ENCODE results near the gene INTS1.
"Not testable (repeated sequence)": the region's sequence is repeated elsewhere in the genome, so short reads cannot be mapped to it uniquely, and the experiment has no call there.

Gene INTS1

DNA sequence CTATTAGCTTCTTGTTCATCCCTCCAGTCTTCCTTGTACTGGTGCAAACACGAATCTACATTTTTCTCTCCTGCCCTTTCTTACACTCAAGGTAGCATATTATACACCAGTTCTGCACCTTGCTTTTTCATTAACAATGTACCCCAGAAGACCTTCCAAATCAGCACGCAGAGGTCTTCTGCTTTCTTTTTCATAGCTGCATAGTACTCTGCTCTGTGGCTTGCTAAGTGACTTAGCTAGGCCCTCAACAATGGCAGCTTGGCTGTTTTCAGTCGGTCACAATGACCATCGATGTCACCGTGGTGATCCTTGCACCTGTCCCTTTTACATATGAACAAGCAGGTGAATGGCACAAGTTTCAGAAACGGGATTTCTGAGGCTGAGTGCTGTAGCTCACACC is 21.2 kb upstream of the INTS1 start:
- TF ChIP-seq, protein P1, sequence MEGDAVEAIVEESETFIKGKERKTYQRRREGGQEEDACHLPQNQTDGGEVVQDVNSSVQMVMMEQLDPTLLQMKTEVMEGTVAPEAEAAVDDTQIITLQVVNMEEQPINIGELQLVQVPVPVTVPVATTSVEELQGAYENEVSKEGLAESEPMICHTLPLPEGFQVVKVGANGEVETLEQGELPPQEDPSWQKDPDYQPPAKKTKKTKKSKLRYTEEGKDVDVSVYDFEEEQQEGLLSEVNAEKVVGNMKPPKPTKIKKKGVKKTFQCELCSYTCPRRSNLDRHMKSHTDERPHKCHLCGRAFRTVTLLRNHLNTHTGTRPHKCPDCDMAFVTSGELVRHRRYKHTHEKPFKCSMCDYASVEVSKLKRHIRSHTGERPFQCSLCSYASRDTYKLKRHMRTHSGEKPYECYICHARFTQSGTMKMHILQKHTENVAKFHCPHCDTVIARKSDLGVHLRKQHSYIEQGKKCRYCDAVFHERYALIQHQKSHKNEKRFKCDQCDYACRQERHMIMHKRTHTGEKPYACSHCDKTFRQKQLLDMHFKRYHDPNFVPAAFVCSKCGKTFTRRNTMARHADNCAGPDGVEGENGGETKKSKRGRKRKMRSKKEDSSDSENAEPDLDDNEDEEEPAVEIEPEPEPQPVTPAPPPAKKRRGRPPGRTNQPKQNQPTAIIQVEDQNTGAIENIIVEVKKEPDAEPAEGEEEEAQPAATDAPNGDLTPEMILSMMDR (conservative IDR thresholded peaks at IDR 0.05) = no peak
- H3K27ac ChIP-seq = no peak overlapping the region

- TF ChIP-seq, protein P1 (conservative IDR thresholded peaks at IDR 0.05) = no peak
- H3K27ac ChIP-seq = no peak overlapping the region
These were observed 19.7 kb upstream of the INTS1 start for GRCh38 chr7:1523844-1524243.

DNA sequence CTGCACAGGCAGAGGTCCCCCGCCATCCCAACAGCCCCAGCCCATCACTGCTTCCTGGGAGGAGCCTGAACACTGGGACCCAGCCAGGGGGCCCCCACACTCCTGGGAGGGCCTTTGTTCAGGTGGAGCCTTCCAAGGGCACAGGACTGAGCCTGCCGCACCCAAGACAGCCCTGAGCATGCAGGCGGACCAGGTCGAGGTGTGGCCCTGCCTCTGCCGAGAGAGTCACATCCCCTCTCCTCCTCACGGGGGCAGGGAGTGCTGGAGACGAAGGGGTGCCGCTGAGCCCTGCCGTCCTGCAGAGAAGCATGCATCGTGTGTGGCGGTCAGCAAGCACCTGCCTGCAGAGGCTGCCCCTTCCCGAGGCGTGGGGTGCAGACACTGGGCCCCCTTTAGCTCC is 19.0 kb upstream of the INTS1 start:
- TF ChIP-seq, protein P1 (conservative IDR thresholded peaks at IDR 0.05) = no peak

DNA sequence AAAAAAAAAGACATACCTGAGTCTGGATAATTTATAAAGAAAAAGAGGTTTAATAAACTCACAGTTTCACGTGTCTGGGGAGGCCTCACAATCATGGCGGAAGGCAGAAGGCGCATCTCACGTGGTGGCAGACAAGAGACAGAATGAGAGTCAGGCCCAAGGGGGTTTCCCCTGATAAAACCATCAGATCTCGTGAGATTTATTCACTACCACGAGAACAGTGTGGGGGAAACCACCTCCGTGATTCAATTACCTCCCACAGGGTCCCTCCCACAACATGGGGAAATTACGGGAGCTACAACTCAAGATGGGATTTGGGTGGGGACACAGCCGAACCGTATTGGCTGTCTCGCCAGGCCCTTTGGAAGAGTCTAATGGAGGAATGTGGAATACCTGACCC is 17.3 kb upstream of the INTS1 start:
- TF ChIP-seq, protein P1 (conservative IDR thresholded peaks at IDR 0.05) = no peak
- no peak overlapping the region for H3K27ac ChIP-seq

More for the DNA sequence above, 19.0 kb upstream of the INTS1 start:
- H3K27ac ChIP-seq = no peak overlapping the region

GRCh38 chr7:1520539-1521234 is 16.5 kb upstream of the INTS1 start:
- TF ChIP-seq, protein P1 (conservative IDR thresholded peaks at IDR 0.05) = no peak
- no peak overlapping the region for H3K27ac ChIP-seq

GRCh38 chr7:1519322-1519922 is 15.2 kb upstream of the INTS1 start:
- H3K27ac ChIP-seq = not testable (repeated sequence)

DNA sequence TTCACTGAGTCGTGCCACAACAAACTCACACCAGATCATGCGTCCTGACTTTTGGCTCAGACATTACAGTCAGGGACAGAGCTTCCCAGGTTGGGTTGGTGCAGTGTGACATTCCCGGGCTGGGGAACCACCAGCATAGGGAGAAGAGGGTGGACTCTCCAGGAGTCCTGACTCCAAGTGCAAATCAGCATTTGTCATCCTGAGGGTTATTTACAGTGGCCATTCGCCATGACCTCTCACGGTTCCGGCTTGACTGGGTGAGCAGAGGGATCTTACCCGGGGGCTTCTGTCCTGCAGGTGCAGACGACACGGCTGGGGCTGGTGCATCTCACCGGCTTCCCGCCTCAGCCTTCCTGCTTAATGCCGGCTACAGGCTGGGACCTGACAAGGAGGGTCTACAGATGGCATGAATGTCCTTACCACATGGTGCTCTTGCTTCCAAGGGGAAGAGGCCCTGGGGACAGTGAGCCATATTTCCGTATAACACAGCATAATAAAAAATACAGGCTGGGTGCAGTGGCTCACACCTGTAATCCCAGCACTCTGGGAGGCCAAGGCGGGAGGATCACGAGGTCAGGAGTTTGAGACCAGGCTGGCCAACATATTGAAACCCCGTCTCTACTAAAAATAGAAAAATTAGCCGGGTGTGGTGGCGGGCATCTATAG is 12.5 kb upstream of the INTS1 start:
- H3K27ac ChIP-seq = no peak overlapping the region

DNA sequence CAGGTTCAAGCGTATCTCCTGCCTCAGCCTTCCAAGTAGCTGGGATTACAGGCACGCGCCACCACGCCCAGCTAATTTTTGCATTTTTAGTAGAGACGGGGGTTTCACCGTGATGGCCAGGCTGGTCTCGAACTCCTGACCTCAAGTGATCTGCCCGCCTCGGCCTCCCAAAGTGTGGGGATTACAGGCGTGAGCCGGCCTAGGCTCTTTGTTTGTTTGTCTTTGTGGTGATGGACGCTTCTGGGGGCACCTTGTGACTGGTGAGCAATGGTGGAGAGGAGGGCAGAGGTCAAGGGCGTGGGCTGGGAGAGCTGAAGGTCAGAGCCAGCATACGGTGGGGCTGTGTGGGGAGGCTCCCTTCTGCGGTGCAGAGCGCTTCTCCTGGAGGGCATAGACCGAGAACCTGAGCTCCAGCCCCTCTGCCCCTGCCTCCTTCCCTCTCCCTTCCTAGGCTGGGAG is 11.3 kb upstream of the INTS1 start:
- H3K27ac ChIP-seq = not testable (repeated sequence)

More for the DNA sequence above, 12.5 kb upstream of the INTS1 start:
- TF ChIP-seq, protein P1 (conservative IDR thresholded peaks at IDR 0.05) = no peak
